ENCODE results near the gene CARD11. TPM values are rescaled to one million over a fixed set of nuclear protein-coding genes. Genes with fewer than 3 reads are reported as not detected.
"Not testable (repeated sequence)": the region's sequence is repeated elsewhere in the genome, so short reads cannot be mapped to it uniquely, and the experiment has no call there.

Gene CARD11
- total RNA-seq, 1 experiment from 2014 or later = not detected

DNA sequence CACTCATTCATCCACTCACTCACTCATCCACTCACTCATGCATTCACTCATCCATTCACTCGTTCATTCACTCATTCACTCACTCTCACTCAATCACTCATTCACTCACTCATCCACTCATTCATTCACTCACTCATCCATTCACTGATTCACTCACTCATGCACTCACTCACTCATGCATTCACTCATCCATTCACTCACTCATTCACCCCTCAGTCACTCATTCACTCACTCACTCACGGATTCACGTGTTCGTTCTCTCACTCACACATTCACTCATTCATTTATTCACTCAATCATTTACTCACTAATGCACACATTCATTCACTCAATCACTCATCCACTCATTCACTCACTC, 73.4 kb downstream of the CARD11 start:
- no peak for DNase-seq (ENCODE audit: low spot score)
- in situ Hi-C loops (cut with HindIII; ENCODE audit: low sequenced_read_pairs) = no loop called here

DNA sequence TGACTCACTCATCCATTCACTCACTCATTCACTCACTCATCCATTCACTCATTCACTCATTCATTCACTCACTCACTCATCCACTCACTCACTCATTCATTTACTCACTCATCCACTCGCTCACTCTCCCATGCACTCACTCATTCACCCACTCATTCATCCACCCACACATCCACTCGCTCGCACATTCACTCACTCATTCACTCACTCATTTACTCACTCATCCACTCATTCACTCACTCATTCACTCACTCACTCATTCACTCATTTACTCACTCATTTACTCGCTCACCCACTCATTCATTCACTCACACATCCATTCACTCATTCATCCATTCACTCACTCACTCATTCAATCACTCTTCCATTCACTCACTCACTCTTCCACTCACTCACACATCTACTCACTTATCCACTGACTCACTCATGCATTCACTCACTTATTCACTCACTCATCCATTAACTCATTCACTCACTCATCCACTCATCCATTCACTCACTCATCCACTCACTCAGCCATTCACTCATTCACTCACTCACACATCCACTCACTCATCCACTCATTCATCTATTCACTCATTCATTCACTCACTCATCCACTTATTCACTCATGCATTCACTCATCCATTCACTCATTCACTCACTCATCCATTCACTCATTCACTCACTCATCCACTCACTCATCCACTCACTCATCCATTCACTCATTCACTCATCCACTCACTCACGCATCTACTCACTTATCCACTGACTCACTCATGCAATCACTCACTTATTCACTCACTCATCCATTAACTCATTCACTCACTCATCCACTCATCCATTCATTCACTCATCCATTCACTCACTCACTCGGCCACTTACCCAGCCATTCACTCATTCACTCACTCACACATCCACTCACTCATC, 74.0 kb downstream of the CARD11 start:
- in situ Hi-C loops (cut with HindIII; ENCODE audit: low sequenced_read_pairs) = no loop called here
- DNase-seq (ENCODE audit: low spot score) = no peak

DNA sequence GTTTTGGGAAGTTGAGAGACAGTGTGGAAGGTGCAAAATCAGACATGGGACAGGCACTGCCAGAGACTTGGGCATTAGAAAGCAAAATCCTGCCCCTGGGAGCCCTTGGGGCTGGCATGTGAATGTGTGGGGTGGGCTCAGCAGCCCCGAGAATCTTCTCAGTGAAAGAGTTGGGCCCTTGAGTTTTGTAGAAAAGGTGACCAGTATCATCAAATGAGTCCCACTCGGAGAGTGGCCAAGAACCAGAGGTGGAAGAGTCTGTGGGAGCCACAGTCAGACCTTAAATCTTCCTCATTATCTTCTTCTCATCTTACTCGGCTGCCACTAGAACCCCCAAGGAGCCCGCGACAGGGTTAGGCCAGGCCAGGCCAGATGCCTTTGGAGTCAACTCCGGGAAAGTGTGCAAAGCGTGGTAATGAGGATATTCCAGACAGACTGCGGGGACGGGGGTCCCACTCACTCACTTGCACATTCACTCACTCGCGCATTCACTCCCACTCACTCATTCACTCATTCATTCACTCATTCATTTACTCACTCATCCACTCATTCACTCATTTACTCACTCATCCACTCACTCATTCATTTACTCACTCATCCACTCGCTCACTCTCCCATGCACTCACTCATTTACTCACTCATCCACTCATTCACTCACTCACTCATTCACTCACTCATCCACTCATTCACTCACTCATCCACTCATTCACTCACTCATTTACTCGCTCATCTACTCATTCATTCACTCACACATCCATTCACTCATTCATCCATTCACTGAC, 74.9 kb downstream of the CARD11 start:
- DNase-seq (ENCODE audit: low spot score) = no peak
- in situ Hi-C loops (cut with HindIII; ENCODE audit: low sequenced_read_pairs) = no loop called here

DNA sequence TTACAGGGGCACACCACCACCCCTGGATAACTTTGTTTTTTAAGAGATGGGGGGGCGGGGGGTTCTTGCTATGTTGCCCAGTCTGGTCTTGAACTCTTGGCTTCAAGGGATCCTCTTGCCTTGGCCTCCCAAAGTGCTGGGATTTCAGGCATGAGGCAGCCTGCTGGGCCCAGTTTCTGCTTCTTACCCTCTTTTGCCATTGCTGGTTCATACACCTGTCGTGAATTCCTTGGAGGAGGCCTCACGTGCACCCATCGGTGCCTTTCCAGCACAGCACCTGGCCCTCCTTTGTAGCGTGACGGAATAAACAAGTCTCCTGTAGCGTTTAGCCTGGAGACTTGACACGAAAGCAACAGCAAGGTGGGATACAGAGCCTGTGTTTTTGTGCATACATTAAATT, 75.5 kb downstream of the CARD11 start:
- in situ Hi-C loops (cut with HindIII; ENCODE audit: low sequenced_read_pairs) = no loop called here
- no peak for DNase-seq (ENCODE audit: low spot score)

DNA sequence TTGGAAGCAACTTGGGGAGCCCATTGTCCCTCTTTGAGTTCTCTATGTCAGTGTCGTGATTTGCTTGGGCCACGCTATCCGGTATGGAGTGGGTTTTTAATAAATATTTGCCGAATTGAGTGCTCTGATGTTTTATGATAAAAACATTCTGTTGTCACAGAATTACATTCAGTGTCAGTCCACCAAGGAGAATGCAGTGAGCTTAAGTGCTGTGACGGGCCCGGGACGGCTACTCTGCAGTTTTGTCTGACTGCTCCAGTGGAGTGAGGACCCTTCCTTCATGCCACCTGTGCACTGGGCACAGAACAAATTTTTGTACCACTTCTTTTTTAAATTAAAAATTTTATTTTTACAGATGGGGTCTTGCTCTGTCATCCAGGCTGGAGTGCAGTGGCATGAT, 76.0 kb downstream of the CARD11 start:
- in situ Hi-C loops (cut with HindIII; ENCODE audit: low sequenced_read_pairs) = no loop called here
- DNase-seq (ENCODE audit: low spot score) = no peak

DNA sequence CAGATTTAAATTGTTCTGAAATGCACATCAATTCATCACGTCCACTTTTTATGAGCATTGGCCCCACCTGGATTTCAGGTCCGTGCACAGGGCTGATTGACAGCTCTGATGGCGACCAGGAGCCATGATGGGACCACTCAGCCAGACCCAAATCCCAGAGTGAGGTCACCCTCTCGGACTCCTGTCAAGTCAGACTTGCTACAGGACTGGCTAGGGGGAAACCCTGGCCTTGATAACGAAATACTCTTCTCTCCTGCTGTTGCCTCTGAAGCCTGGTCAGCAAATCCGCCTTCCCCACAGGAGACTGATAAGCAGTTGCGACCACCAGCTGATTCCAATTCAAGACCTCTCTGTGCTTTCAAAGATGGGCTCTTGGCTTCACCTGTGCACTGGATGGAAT, 76.4 kb downstream of the CARD11 start:
- no peak for DNase-seq (ENCODE audit: low spot score)
- in situ Hi-C loops (cut with HindIII; ENCODE audit: low sequenced_read_pairs) = no loop called here

DNA sequence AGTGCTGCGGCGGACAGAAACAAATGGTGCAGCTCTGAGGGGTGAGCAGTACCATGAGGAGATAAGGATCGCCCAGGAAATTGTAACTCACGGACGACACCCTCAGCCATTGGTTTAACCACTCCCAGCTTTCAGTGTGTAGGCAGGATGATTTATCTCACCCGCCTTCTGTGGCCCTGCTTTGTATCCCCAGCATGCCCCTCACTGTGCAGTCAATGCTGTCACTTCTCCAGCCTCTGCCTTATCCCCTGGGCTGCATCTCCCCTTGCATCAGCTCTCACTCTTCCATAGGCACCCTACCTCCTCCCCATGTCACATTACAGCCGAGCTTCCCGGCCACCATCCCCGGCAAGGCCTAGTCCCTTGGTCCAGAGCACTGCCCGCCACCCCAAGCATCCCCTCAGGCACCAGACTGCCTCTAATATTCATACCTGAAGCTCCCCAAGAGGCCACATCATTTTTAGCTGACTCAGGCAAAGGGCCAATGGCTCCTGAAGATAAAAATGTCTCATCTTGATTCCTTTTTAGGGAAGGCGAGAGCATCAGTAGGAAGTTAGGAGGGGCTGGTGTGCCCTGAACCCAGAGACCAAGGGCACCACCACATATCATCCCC, 77.1 kb downstream of the CARD11 start:
- no peak for DNase-seq (ENCODE audit: low spot score)
- in situ Hi-C loops (cut with HindIII; ENCODE audit: low sequenced_read_pairs) = no loop called here

DNA sequence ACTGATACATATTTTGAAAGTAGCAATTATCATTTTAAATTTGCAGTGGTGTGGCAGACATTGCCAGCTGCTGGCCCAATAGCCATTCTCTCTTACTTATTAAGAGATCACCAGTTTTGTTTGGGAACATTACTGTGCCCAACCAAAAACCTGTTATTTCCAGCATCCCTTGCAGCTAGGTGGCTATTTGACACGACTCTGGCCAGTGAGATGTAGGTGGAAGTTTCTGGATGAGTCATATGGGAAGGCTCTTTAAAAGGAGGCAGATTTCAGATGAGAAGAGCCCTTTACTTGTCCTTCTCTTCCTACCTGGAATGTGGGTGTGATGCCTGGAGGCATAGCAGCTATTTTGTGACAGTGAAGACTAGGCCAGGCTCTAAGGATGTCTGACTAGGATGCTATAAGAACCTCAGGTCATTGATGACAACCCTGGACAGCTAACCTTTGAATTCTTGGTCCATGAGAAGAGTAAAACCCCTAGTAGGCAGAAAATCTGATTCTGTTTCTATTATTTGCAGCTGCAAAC, 77.9 kb downstream of the CARD11 start:
- in situ Hi-C loops (cut with HindIII; ENCODE audit: low sequenced_read_pairs) = no loop called here
- DNase-seq (ENCODE audit: low spot score) = no peak

DNA sequence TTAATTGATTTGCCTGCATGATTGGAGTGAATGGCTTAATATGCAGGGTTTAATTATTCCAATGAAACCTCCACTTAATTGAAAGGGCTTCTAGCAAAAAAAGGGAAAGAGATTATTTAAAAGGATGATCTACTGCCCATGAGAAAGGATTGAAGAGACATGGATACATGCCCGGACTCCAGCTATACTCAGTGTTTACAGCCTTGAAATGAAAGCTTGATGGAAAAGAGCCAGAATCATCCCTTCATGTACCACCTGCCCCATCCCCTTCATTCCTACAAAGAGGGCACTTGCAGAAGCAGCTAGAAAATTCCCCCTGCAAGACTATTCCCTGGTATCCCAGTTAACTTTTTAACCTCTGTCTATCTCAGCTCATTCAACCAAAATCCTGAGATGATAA, 78.4 kb downstream of the CARD11 start:
- in situ Hi-C loops (cut with HindIII; ENCODE audit: low sequenced_read_pairs) = no loop called here

DNA sequence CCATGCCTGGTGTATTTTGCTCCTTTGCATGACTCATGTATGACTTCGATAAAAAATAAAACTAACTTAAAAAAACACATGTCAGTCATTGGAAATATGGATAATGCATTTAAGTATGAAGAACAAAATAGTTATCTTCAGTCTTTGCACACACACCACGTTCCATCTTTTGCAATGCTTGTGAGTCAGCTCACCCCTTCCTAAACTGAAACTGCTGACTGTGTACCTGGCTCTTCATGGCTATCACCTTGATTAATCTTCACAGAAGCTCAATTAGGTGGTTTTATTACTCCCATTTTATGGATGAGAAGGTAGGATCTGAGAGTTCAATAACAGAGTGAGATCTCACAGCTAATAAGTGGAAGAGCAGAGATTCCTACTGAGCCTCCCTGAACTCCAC, 79.5 kb downstream of the CARD11 start:
- no peak for DNase-seq (ENCODE audit: low spot score)
- in situ Hi-C loops (cut with HindIII; ENCODE audit: low sequenced_read_pairs) = no loop called here

More for the DNA sequence above, 78.4 kb downstream of the CARD11 start:
- DNase-seq (ENCODE audit: low spot score) = no peak

DNA sequence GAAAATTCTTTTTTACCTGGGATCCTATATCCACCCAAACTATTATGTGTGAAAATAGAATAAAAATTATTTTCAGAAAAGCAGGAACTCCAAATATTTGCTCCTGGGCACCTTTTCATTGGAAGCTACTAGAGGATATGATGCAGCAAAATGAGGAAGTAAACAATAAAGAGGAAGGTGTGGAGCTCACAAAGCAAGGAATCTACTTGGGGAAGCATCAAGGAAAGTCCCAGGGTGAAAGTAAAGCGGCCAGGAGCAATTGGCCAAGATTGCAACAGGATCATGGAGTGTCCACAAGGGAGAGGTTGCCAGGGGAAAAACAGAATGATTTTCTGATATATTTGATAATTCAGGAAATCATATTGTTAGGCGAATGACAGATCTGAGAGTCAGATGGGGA, 80.8 kb downstream of the CARD11 start:
- no peak for DNase-seq (ENCODE audit: low spot score)
- in situ Hi-C loops (cut with HindIII; ENCODE audit: low sequenced_read_pairs) = no loop called here

DNA sequence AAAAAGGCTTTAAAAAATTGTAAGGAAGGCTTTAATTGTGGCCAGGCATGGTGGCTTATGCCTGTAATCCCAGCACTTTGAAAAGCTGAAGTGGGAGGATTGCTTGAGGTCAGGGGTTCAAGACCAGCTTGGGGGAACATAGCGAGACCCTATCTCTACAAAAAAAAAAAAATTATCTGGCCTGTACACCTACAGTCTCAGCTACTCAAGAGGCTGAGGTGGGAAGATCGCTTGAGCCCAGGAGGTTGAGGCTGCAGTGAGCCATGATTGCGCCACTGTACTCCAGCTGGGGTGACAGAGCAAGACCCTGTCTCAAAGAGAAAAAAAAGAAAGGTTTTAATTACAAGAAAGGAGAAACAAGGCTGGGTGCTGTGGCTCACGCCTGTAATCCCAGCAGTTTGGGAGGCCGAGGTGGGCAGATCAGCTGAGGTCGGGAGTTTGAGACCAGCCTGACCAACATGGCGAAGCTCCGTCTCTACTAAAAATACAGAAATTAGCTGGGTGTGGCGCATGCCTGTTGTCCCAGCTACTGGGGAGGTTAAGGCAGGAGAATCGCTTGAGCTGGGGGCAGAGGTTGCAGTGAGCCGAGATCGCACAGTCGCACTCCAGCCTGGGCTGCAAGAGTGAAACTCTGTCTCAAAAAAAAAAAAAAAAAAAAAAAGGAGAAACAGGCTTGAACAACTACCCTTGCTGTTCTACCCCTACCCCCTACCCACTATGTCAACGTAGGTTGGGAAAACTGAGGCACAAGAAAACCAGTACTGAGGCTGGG, 83.7 kb downstream of the CARD11 start:
- no peak for DNase-seq (ENCODE audit: low spot score)
- in situ Hi-C loops (cut with HindIII; ENCODE audit: low sequenced_read_pairs) = no loop called here

DNA sequence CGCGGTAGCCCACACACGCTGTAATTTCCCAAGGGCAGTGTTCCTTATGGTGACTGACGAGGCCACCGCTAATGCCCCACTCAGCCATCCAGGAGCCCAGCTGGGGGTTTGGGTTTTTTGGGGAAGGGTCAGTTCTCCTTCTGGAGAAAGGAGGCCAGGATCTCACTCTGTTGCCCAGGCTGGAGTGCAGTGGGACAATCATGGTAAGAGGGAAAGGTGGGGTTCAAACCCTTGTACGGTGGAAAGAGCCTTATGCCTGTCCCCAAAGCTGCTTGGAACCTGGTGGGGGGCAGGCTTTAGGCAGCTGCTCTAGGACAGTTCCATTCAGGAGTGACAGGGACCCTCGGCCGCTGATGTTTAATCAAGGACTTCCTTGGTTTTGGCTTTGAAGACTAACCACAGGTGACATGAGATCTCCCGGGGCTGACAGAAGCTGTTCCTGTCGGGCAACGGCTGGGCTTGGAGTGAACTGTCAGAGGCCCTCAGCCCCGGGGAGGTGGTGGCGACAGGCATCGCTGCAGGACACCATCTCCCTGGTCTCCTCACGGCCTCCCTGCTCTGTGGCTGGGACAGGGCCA, 84.5 kb downstream of the CARD11 start:
- no peak for DNase-seq (ENCODE audit: low spot score)
- in situ Hi-C loops (cut with HindIII; ENCODE audit: low sequenced_read_pairs) = no loop called here

DNA sequence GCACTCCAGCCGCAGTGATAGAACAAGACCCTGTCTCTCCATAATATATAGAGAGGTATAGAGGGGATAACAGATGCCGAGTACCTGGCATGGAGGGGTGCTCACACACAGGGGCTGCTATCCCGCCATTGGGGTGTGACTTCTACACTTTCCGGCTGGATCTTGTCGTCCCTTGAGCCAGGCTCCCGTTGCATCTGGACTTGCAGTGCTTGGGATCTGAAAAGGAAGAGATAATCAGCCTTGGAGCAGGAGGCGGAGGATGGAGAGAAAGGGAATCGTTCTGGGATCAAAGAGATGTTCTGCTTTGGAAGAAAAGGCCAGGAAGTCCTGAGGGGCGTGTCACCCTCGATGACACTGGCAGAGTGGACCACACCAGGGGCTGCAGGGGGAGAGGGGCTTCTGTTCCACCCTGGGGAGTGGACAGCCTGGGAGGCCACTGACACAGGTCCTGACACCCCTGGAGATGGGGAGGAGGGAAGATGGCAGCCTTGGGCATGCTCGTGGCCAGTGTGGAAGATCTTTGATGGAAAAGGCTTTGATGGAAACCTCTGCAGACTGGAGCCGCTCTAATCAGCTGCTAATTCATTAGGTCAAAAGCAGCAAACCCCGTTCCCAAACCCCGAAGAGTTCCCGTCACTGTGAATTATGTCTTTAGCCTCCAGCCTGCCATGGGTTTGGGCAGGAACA, 85.1 kb downstream of the CARD11 start:
- no peak for DNase-seq (ENCODE audit: low spot score)
- in situ Hi-C loops (cut with HindIII; ENCODE audit: low sequenced_read_pairs) = no loop called here

DNA sequence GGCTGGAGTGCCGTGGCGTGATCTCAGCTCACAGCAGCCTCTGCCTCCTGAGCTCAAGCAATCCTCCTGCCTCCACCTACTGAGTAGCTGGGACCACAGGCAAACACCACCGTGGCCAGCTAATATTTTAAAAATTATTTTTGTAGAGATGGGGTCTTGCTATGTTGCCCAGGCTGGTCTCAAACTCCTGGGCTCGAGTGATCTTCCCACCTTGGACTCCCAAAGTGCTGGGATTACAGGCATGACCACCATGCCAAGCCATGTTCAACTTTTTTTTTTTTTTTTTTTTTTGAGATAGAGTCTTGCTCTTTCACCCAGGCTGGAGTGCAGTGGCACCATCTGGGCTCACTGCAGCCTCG, 86.3 kb downstream of the CARD11 start:
- DNase-seq (ENCODE audit: low spot score); in situ Hi-C loops (cut with HindIII; ENCODE audit: low sequenced_read_pairs): not testable (repeated sequence)

DNA sequence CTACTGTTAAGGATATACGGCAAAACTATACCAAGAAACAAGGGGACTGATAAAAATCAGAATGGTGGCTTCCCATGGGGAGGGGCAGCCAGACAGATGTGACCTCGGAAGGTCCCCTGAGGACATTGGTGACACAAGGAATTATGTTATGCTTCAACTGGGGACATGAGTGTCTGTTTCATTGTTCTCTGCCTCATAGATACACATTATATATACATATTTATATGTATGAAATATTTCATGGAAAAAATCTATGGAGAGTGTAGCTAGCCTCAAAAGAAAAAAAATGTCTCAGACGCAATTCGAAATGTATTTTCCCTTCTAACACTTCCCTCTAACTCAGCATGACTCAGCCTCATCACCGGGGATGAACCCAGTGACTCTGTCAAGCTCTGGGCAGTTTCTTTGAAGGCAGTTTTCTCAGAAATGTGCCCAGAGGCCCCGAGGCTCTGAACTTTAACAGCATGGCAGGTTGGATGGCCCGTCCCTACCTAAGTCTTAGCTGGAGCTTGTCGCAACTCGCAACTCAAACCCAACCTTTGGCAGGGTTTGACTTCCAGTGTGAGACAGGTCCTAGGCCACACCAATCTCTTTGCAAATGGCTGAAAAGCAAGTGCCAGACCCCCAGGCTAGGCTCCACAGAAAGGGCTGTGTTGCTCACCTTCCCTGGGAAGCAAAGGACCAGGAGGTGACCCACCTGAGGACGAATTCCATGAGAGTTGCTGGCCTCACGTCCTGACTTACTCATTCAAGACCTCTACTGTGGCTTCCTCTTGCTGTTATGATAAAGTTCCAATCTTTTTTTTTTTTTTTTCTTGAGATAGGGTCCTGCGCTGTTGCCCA, 86.9 kb downstream of the CARD11 start:
- in situ Hi-C loops (cut with HindIII; ENCODE audit: low sequenced_read_pairs) = no loop called here
- no peak for DNase-seq (ENCODE audit: low spot score)

DNA sequence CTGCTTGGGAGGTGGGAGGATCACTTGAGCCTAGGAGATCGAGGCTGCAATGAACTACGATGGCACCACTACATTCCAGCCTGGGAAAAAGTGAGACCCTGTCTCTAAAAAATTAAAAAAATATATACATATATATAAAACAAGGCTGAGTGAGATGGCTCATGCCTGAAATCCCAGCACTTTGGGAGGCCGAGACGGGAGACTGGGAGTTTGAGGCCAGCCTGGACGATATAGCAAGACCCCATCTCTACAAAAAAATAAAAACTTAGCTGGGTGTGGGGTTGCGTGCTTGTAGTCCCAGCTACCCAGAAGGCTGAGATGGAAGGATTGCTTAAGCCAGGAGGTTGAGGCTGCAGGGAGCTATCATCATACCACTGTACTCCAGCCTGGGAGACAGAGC, 87.6 kb downstream of the CARD11 start:
- no peak for DNase-seq (ENCODE audit: low spot score)
- in situ Hi-C loops (cut with HindIII; ENCODE audit: low sequenced_read_pairs) = no loop called here

DNA sequence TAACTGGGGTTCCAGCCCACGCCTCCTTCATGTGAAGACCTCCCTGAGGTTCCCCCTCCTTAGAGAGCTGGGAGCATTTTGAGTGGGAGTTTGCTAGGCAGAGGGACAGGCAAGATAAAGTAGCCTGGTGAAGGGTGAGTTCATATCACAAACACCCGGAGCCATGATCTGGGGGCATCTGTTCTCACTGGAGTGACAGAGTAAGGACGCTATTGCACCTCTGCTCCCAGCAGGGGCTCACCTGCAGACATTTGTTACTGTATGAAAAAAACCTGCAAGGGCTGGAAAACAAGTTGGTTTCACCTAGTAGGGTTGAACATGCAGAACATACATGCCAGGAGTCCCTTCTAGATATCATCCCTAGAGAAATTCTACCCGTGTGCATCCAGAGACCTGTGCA, 88.4 kb downstream of the CARD11 start:
- in situ Hi-C loops (cut with HindIII; ENCODE audit: low sequenced_read_pairs) = no loop called here
- no peak for DNase-seq (ENCODE audit: low spot score)
